Measurements from ENCODE around the gene SLC22A16. TPM values are rescaled to one million over a fixed set of nuclear protein-coding genes. Genes with fewer than 3 reads are reported as not detected.

The SLC22A16 gene
- total and polyA plus RNA-seq, 2 experiments from 2014 or later: not detected

DNA sequence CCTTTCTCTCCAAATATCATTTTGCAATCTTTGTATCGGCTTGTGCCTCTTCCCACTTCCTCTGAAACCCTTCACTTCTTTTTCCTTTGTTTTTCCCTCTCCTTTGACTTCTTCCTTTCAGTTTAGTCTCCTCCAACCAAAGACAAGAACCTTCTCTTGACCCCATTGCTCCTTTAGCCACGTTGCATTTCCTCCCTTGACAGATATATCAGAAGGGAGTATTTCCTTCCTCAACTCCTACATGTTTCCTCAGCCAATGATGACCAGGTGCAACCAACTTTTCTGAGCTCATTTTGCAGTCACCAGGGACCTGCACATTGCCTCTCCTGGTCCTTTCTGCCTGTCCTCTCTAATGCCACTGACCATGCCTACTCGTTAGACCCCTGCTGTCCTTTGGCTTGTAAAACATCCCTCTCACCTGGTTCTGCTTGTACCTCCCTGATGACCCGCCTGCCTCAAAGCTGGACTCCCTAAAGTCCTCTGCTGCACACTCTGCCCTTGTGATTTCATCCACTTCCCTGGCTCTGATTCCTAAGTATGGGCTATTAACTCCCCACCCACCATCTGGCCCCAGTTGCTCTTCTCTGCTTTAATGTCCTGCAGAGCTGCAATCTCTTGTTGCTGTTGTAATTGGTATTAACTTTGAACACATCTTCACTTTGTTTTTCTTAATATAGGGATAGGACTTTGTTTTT lies 27.4 kb downstream of the SLC22A16 start:
- Histone ChIP-seq H3K9me3 (ENCODE audit: low read depth) (no peaks in the 10 kb centered on the region), H3K4me3 (no peak overlapping the region), H3K27ac (no peak overlapping the region), H3K36me3 (replicated peaks; ENCODE audit: insufficient read depth, low read depth) (no peaks in the 10 kb centered on the region), H2AFZ (no peak overlapping the region), H3K9me2 (replicated peaks; ENCODE audit: insufficient read depth) (no peaks in the 10 kb centered on the region), H3K79me2 (no peaks in the 10 kb centered on the region), H4K20me1 (ENCODE audit: insufficient read depth, poor library complexity, severe bottlenecking) (no peaks in the 10 kb centered on the region), H3K4me2 (no peak overlapping the region), H3K4me1 (ENCODE audit: insufficient read depth) (no peaks in the 10 kb centered on the region), H3K27me3 (no peaks in the 10 kb centered on the region)
- TF ChIP-seq EZH2 (IDR thresholded peaks at IDR 0.05; ENCODE audit: borderline replicate concordance): no peak
- TF ChIP-seq, protein P1, sequence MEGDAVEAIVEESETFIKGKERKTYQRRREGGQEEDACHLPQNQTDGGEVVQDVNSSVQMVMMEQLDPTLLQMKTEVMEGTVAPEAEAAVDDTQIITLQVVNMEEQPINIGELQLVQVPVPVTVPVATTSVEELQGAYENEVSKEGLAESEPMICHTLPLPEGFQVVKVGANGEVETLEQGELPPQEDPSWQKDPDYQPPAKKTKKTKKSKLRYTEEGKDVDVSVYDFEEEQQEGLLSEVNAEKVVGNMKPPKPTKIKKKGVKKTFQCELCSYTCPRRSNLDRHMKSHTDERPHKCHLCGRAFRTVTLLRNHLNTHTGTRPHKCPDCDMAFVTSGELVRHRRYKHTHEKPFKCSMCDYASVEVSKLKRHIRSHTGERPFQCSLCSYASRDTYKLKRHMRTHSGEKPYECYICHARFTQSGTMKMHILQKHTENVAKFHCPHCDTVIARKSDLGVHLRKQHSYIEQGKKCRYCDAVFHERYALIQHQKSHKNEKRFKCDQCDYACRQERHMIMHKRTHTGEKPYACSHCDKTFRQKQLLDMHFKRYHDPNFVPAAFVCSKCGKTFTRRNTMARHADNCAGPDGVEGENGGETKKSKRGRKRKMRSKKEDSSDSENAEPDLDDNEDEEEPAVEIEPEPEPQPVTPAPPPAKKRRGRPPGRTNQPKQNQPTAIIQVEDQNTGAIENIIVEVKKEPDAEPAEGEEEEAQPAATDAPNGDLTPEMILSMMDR (IDR thresholded peaks at IDR 0.05; ENCODE audit: poor library complexity): no peak
- TF ChIP-seq EZH2phosphoT487 (IDR thresholded peaks at IDR 0.05; ENCODE audit: low read depth, severe bottlenecking, unreplicated experiment): no peak
- 80% methylated on average over 4 of the region's 4 CpGs for WGBS (ENCODE audit: low lambda C conversion rate, missing lambda C conversion rate)
- no peak for DNase-seq (ENCODE audit: low spot score)

DNA sequence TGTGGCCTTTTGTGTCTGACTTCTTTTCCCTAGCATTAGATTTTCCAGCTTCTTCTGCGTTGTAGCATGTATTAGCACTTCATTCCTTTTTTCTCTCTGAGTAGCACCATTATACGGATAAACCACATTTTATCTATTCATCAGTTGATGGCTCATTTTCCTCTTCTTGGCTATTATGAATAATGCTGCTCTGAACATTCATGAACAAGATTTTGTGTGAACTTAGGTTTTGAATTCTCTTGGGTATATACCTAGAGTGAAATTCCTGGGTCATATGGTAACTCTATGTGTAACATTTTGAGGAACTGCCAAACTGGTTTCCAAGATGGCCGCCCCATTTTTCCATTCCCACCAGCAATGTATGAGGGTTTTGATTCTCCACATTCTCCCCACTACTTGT lies 28.7 kb downstream of the SLC22A16 start:
- Histone ChIP-seq H3K79me2 (no peaks in the 10 kb centered on the region), H3K9me2 (replicated peaks; ENCODE audit: insufficient read depth) (no peaks in the 10 kb centered on the region), H3K4me2 (no peak overlapping the region), H3K27ac (no peak overlapping the region), H3K27me3 (no peaks in the 10 kb centered on the region), H2AFZ (no peak overlapping the region), H4K20me1 (ENCODE audit: insufficient read depth, poor library complexity, severe bottlenecking) (no peaks in the 10 kb centered on the region), H3K4me1 (ENCODE audit: insufficient read depth) (no peaks in the 10 kb centered on the region), H3K36me3 (replicated peaks; ENCODE audit: insufficient read depth, low read depth) (no peaks in the 10 kb centered on the region), H3K9me3 (ENCODE audit: low read depth) (no peaks in the 10 kb centered on the region), H3K4me3 (no peak overlapping the region)
- DNase-seq (ENCODE audit: low spot score): no peak
- TF ChIP-seq EZH2 (IDR thresholded peaks at IDR 0.05; ENCODE audit: borderline replicate concordance): no peak
- TF ChIP-seq EZH2phosphoT487 (IDR thresholded peaks at IDR 0.05; ENCODE audit: low read depth, severe bottlenecking, unreplicated experiment): no peak
- TF ChIP-seq, protein P1 (IDR thresholded peaks at IDR 0.05; ENCODE audit: poor library complexity): no peak
- 97% methylated on average over 3 of the region's 3 CpGs for WGBS (ENCODE audit: low lambda C conversion rate, missing lambda C conversion rate)

DNA sequence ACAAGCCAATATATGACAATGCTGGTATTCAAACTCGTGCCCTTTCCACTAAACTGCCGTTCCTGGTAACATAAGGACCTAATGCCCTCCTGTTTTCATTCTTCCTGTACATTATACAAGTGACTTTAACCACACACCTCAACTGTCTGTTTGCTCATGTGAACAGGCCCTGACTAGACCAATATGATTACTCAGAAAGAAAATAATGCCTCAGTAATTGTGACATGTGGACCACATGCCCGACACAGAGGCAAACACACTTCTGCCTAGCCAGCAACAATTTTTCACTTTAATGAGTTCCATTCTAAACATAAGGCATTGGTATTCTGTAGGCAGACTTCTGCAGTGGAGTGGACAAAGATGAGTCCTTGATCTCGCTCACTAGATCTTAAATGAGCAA lies 30.0 kb downstream of the SLC22A16 start:
- Histone ChIP-seq H3K4me2 (no peak overlapping the region), H4K20me1 (ENCODE audit: insufficient read depth, poor library complexity, severe bottlenecking) (no peaks in the 10 kb centered on the region), H3K9me2 (replicated peaks; ENCODE audit: insufficient read depth) (no peaks in the 10 kb centered on the region), H3K9me3 (ENCODE audit: low read depth) (no peaks in the 10 kb centered on the region), H2AFZ (no peak overlapping the region), H3K4me1 (ENCODE audit: insufficient read depth) (no peaks in the 10 kb centered on the region), H3K27me3 (no peaks in the 10 kb centered on the region), H3K27ac (no peak overlapping the region), H3K79me2 (no peaks in the 10 kb centered on the region), H3K36me3 (replicated peaks; ENCODE audit: insufficient read depth, low read depth) (no peaks in the 10 kb centered on the region), H3K4me3 (no peak overlapping the region)
- no peak for DNase-seq (ENCODE audit: low spot score)
- 78% methylated on average over 4 of the region's 4 CpGs for WGBS (ENCODE audit: low lambda C conversion rate, missing lambda C conversion rate)
- no peak for TF ChIP-seq EZH2 (IDR thresholded peaks at IDR 0.05; ENCODE audit: borderline replicate concordance)
- TF ChIP-seq EZH2phosphoT487 (IDR thresholded peaks at IDR 0.05; ENCODE audit: low read depth, severe bottlenecking, unreplicated experiment): no peak
- TF ChIP-seq, protein P1 (IDR thresholded peaks at IDR 0.05; ENCODE audit: poor library complexity): no peak
